Amniotic stem cell (primary cell): ENCODE data around the gene SLC38A8.
A peak's percentile ranks its signal among the peaks of the same experiment; 100 is the strongest.

Source experiments
- DNase-seq: peaks from one replicate; lab custom pipeline; 2025; lab: John Stamatoyannopoulos, UW

Gene SLC38A8

DNA sequence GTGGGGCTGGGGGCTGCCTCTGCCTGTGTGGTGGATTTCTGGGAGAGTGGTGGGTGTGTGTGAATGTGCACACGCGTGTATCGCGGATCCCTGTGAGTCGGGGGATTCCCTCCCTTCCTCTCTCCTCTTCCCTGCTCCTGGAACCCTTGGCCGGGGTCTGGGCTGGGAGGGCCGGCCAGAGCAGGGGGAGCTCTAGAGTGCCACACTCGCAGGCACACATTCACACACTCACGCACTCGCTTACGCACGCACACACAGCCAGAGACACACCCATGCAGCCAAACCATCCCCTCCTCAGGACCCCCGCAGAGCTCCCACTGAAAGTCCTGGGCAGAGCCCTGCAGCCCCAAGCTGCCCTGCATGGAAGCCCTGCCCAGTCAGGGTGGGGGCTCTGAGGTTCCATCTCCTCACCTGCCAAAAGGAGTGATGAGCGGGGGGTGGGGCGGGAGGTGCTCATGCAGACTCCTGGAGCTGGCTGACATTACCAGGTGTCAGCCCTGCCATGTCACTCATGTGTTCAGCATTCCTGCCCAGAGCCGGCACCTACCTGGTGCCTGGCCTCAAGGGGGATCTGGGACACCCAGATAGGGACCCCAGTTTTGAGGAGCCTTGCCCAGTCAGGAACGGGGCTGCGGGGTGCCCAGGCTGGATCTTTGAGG lies 72.7 kb downstream of the SLC38A8 start:
- DNase-seq, result no peak

DNA sequence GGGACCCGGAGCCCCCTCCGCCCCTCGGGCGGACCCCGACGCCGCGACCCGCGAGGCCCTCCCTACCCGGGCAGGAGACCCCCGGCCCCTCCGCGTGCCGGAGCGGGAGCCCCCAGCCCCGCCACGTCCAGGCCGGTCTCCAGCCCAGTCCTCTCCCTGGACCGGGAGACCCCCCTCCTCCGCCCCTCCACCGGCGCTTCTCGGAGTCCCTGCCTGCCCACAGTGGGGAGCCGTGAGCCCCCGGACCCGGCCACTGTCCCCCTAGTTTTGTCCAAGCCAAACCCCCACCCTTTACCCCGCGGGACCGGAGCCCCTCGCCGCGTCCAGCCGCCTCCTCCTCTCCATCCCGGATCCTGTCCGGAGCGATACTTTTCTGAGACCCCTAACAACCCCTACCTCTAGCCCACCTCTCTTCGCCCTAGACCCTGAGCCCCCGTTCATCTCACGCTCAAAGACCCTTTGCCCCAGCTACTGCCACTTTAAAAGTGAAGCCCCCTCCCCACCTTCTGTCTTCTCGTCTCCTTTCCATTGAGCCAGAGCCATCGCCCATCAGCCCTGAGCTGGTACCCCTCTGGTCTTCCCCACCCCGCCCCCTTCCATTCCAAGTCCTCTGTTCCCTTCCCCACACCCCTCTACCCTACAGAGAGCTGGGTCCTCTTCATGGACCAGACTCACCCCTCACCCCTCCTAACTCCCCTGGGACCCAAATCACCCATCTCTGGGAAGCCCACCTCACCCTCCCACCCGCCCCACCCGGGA lies 73.5 kb downstream of the SLC38A8 start:
- DNase-seq, result no peak

DNA sequence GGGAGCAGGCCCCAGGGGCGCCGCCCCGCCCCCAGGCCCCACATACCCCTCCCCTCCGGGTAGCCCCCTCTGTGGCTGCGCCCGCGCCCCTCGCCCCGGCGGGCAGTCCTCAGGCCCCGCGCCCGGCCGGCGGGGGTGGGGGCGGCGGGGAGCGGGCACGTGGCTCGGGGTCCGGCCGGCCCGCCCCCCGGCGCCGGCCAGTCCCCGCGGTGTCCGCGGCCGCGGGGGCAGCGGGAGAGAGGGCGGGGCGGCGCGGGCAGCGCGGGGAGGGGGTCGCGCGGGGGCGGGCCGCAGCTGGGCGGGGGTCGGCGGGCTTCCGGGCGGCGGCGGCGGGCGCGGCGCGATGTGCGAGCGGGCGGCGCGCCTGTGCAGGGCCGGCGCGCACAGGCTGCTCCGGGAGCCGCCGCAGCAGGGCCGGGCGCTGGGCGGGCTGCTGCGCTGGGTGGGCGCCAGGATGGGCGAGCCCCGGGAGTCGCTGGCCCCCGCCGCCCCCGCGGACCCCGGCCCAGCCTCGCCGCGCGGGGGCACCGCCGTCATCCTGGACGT lies 74.2 kb downstream of the SLC38A8 start:
- no peak for DNase-seq

DNA sequence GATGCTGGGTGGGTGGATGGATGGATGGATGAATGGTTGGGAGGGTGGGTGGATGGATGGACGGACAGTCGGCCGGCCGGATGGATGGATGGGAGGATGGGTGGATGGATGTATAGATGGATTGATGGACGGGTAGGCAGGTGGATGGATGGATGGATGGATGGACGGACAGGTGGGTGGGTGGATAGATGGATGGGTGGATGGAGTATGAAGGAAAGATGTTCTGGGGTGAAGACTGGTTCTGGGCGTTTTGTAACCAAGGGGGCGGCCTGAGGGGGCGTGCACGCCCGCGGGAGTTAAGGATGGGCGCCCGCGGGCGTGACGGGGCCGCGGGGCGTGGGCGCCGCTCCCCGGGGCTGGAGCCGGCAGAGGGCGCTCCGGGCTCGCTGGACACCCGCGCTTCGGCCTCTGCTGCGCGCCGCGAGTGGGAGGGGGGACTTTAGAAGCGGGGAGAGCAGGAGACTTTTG lies 74.7 kb downstream of the SLC38A8 start, which contains the start of gene NECAB2:
TSS of gene NECAB2 (plus strand) at position 407 of the 468 bp plus-strand sequence. CDS start 405 bp downstream, outside the sequence.
- peak; percentile 29 for DNase-seq

DNA sequence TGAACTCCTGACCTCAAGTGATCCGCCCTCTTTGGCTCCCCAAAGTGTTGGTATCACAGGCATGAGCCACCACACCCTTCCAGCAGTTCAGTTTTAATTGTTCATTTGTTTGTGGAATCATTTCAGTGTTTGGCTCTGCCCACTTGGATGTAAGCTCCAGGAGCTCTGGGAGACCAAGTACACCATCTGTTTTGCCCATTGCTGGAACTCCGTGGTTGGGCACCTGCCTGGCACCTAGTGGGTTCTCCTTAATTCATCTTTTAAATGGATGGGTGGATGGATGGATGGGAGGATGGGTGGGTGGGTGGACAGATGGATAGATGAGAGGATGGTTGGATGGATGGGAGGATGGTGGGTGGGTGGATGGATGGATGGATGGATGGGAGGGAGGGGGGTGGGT lies 75.5 kb downstream of the SLC38A8 start:
- no peak for DNase-seq

DNA sequence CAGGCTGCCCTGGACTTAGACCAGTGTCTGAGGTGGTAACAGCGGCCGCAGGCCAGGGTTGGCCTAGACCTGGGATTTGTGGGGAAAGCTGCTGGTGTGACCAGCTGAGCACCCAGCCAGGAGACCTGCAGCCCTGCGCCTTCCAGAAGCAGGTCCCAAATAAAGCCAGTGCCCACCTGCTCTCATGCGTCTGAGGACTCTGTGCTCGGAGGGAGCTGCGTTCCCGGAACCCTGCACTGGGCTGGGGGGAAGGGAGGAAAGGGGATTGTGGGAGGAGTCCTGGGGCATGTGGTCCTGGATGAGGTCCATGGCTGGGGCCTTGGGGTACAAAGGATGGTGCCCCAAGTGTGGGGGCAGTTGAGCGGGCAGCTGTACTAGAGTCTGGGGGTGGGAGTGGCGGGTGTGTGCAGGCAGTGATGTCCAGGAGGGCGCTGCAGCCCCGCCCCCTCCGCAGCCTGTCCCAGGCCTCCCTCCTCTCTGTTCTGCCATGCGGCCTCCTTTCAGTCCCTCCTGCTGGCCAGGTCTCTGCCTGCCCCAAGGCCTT lies 76.4 kb downstream of the SLC38A8 start:
- no peak for DNase-seq

DNA sequence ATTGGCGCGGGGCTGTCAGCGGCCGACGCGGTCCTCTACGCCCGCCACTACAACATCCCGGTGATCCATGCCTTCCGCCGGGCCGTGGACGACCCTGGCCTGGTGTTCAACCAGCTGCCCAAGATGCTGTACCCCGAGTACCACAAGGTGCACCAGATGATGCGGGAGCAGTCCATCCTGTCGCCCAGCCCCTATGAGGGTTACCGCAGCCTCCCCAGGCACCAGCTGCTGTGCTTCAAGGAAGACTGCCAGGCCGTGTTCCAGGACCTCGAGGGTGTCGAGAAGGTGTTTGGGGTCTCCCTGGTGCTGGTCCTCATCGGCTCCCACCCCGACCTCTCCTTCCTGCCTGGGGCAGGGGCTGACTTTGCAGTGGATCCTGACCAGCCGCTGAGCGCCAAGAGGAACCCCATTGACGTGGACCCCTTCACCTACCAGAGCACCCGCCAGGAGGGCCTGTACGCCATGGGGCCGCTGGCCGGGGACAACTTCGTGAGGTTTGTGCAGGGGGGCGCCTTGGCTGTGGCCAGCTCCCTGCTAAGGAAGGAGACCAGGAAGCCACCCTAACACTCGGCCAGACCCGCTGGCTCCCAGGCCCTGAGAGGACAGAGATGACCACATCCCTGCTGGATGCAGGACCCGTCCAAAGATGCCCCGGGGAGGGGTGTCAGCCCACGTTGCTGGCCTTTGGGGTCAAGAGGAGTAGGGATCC lies 77.0 kb downstream of the SLC38A8 start:
- no peak for DNase-seq

DNA sequence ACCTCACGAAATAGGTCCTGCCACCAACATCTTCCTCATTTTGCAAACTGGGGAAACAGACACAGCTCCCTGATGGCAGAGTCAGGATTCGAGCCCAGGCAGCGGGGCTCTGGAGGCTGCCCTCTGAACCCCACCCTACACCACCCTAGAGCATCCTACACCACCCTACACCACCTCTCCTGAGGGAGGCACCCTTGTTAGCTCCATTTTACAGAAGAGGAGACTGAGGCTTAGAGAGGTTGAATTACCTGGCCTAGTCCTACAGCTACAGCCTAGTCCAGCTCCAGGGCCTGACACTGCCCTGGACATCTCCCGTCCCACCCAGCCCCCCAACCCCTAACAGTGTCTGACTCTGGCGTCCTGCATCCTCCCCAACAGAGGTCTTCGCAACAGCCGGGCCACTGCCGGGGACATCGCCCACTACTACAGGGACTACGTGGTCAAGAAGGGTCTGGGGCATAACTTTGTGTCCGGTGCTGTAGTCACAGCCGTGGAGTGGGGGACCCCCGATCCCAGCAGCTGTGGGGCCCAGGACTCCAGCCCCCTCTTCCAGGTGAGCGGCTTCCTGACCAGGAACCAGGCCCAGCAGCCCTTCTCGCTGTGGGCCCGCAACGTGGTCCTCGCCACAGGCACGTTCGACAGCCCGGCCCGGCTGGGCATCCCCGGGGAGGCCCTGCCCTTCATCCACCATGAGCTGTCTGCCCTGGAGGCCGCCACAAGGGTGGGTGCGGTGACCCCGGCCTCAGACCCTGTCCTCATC lies 77.7 kb downstream of the SLC38A8 start:
- no peak for DNase-seq

DNA sequence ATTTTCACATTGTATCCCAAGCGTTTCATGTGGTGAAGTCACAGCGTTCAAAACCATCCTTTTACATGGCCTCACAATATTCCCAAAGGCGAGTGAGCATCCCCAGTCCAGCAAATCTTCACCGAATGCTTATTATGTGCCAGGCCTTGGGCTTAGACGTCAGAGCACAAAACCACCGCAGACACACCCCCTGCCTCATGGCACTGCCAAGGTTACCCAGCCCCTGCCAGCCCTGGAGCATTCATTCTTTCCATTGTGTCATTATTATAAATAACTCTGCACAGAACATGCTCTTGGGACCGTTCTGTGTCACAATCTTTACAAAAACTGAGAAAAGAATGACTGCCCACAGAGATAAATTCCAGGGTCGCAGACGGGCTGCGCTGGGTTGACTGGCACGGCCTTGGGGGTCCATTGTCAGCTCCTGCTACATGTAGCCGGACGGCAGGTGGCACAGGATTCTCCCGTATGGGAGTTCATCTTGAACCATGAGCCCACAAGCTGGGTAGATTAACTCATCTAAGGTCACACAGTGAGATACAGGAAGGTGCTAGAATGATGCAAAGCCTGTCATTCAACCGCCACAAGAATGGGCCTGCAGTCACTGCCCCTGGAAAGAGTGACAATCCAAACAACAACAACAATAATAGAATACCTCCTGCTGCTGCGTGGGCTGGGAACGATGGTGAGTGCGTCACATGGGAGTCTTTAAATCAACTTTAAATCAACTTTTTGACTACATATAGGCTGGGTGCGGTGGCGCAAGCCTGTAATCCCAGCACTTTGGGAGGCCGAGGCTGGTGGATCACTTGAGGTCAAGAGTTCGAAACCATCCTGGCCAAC lies 79.1 kb downstream of the SLC38A8 start:
- no peak for DNase-seq

DNA sequence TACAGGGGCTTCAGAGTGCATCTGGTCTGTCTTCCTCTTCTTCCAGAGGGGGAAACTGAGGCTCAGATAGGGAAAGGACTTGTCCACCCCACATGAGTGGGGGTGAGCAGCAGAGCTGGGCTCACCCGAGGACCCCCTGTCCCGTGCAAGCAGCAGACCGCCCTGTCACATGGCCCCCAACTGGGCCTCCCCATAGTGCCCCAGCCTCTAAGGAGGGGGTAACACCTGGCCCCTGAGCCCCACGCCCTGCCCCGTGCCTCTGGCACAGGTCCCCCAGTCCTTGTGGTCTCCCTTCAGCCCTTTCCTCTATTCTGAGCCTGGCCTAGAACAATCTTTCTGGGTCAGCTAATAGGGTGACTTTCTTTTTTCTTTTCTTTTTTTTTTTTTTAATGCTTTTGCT lies 81.0 kb downstream of the SLC38A8 start:
- no peak for DNase-seq

DNA sequence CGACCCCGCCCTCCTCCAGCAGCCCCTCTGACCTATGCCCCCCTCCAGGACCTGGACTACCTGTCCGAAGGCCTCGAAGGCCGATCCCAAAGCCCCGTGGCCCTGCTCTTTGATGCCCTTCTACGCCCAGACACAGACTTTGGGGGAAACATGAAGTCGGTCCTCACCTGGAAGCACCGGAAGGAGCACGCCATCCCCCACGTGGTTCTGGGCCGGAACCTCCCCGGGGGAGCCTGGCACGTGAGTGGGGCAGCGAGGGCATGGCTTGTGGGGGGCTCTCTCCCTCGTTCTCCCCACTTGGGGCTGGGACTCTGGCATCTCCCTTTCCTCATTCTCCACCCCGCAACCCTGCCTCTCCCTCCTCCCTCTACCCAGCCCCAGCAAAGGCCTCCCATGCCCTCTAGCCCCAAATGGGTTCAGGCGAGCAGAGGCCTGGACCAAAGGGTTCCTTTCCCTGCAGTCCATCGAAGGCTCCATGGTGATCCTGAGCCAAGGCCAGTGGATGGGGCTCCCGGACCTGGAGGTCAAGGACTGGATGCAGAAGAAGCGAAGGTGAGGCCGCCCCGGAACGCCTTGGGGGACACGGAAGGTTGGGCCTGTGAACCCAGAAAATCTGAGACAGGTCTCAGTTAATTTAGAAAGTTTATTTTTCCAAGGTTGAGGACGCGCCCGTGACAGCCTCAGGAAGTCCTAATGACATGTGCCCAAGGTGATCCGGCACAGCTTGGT lies 81.9 kb downstream of the SLC38A8 start:
- DNase-seq, result no peak
